ENCODE data around the gene TEX30.

TEX30 gene

GRCh38 chr13:102773441-102774213 is at the start of gene TEX30:
Gene TEX30 (minus strand): TSS chr13:102773786. CDS start chr13:102770026, 3,760 bp downstream.
- CTCF ChIA-PET: interaction anchor here (0.8 to 1.5 kb wide), 7 partner anchors 11 to 188 kb away, joined by 3 to 10 read pairs (median 3); no protein-coding TSS in a partner anchor
- Mint-ChIP-seq H3K36me3 (peaks cover 14% of the 10 kb centered on the region), H3K4me1 (peaks cover 56% of the 10 kb centered on the region), H3K27ac (peak within 1 kb of the TSS; percentile 95), H3K4me3 (peak within 1 kb of the TSS; percentile 82), H3K9me3 (no peaks in the 10 kb centered on the region), H3K27me3 (peaks cover 4% of the 10 kb centered on the region)
- peak; percentile 88 for DNase-seq

GRCh38 chr13:102817907-102818306 is 44.3 kb upstream of the TEX30 start:
- Mint-ChIP-seq H3K27ac (no peak overlapping the region), H3K36me3 (peaks cover 34% of the 10 kb centered on the region), H3K27me3 (no peaks in the 10 kb centered on the region), H3K4me3 (no peak overlapping the region), H3K9me3 (no peaks in the 10 kb centered on the region), H3K4me1 (peaks cover 5% of the 10 kb centered on the region)
- CTCF ChIA-PET: no interaction called here
- DNase-seq: no peak

GRCh38 chr13:102817241-102817640 is 43.7 kb upstream of the TEX30 start:
- Mint-ChIP-seq H3K4me1 (peaks cover 10% of the 10 kb centered on the region), H3K27ac (no peak overlapping the region)
- CTCF ChIA-PET: no interaction called here

GRCh38 chr13:102816708-102817107 is 43.1 kb upstream of the TEX30 start:
- peaks cover 15% of the 10 kb centered on the region for H3K4me1 Mint-ChIP-seq
- H3K4me3 Mint-ChIP-seq: no peak overlapping the region
- no peaks in the 10 kb centered on the region for H3K27me3 Mint-ChIP-seq
- H3K27ac Mint-ChIP-seq: no peak overlapping the region
- CTCF ChIA-PET: no interaction called here
- DNase-seq: no peak
- peaks cover 4% of the 10 kb centered on the region for H3K9me3 Mint-ChIP-seq
- peaks cover 35% of the 10 kb centered on the region for H3K36me3 Mint-ChIP-seq

More at GRCh38 chr13:102817241-102817640, 43.7 kb upstream of the TEX30 start:
- Mint-ChIP-seq H3K27me3 (no peaks in the 10 kb centered on the region), H3K4me3 (no peak overlapping the region), H3K36me3 (peaks cover 34% of the 10 kb centered on the region), H3K9me3 (no peaks in the 10 kb centered on the region)
- no peak for DNase-seq

- no peak for DNase-seq
- CTCF ChIA-PET: no interaction called here
- H3K9me3 Mint-ChIP-seq: peaks cover 4% of the 10 kb centered on the region
- H3K36me3 Mint-ChIP-seq: peaks cover 40% of the 10 kb centered on the region
- peaks cover 15% of the 10 kb centered on the region for H3K4me1 Mint-ChIP-seq
- H3K27me3 Mint-ChIP-seq: no peaks in the 10 kb centered on the region
- H3K4me3 Mint-ChIP-seq: no peak overlapping the region
- no peak overlapping the region for H3K27ac Mint-ChIP-seq
Measured at GRCh38 chr13:102815788-102816187, 42.2 kb upstream of the TEX30 start.

- H3K36me3 Mint-ChIP-seq: peaks cover 39% of the 10 kb centered on the region
- no peak overlapping the region for H3K27ac Mint-ChIP-seq
- no peak for DNase-seq
- peaks cover 4% of the 10 kb centered on the region for H3K9me3 Mint-ChIP-seq
- CTCF ChIA-PET: interaction anchor here (1.3 to 1.9 kb wide), 2 partner anchors 10 to 13 kb away, joined by 3 to 8 read pairs; no protein-coding TSS in a partner anchor
- no peaks in the 10 kb centered on the region for H3K27me3 Mint-ChIP-seq
- no peak overlapping the region for H3K4me3 Mint-ChIP-seq
- peaks cover 17% of the 10 kb centered on the region for H3K4me1 Mint-ChIP-seq
Measured at GRCh38 chr13:102814793-102815192, 41.2 kb upstream of the TEX30 start.

- Mint-ChIP-seq H3K4me1 (peaks cover 17% of the 10 kb centered on the region), H3K27me3 (no peaks in the 10 kb centered on the region), H3K36me3 (peaks cover 35% of the 10 kb centered on the region), H3K4me3 (no peak overlapping the region), H3K9me3 (peaks cover 4% of the 10 kb centered on the region), H3K27ac (no peak overlapping the region)
- CTCF ChIA-PET: interaction anchor here (1.3 to 1.9 kb wide), 2 partner anchors 10 to 12 kb away, joined by 3 to 8 read pairs; no protein-coding TSS in a partner anchor
- DNase-seq: no peak
Measured at GRCh38 chr13:102814025-102814607, 40.5 kb upstream of the TEX30 start.

GRCh38 chr13:102812611-102813287 is 39.2 kb upstream of the TEX30 start:
- Mint-ChIP-seq H3K27ac (no peak overlapping the region), H3K4me3 (no peak overlapping the region), H3K36me3 (peaks cover 33% of the 10 kb centered on the region), H3K9me3 (peaks cover 4% of the 10 kb centered on the region), H3K4me1 (peaks cover 17% of the 10 kb centered on the region), H3K27me3 (no peaks in the 10 kb centered on the region)
- CTCF ChIA-PET: interaction anchor here (1.9 kb wide), 1 partner anchor 11 kb away, joined by 8 read pairs; no protein-coding TSS in a partner anchor
- DNase-seq: no peak

GRCh38 chr13:102807699-102808098 is 34.1 kb upstream of the TEX30 start:
- peaks cover 22% of the 10 kb centered on the region for H3K4me1 Mint-ChIP-seq
- H3K9me3 Mint-ChIP-seq: peaks cover 4% of the 10 kb centered on the region
- no peak overlapping the region for H3K27ac Mint-ChIP-seq
- no peak for DNase-seq
- H3K27me3 Mint-ChIP-seq: no peaks in the 10 kb centered on the region
- CTCF ChIA-PET: no interaction called here
- no peak overlapping the region for H3K4me3 Mint-ChIP-seq
- H3K36me3 Mint-ChIP-seq: peaks cover 27% of the 10 kb centered on the region

- H3K27ac Mint-ChIP-seq: no peak overlapping the region
- no peak for DNase-seq
- CTCF ChIA-PET: no interaction called here
- no peaks in the 10 kb centered on the region for H3K27me3 Mint-ChIP-seq
- no peaks in the 10 kb centered on the region for H3K9me3 Mint-ChIP-seq
- H3K4me3 Mint-ChIP-seq: no peak overlapping the region
- H3K36me3 Mint-ChIP-seq: peaks cover 18% of the 10 kb centered on the region
- H3K4me1 Mint-ChIP-seq: peaks cover 28% of the 10 kb centered on the region
Measured at GRCh38 chr13:102805680-102806079, 32.1 kb upstream of the TEX30 start.

- Mint-ChIP-seq H3K27ac (peak overlapping the region; percentile 82), H3K9me3 (no peaks in the 10 kb centered on the region), H3K27me3 (peaks cover 9% of the 10 kb centered on the region), H3K4me1 (peaks cover 47% of the 10 kb centered on the region), H3K36me3 (peaks cover 11% of the 10 kb centered on the region), H3K4me3 (peak overlapping the region; percentile 93)
- CTCF ChIA-PET: interaction anchor here (0.8 to 2.0 kb wide), 8 partner anchors 21 to 208 kb away, joined by 3 to 11 read pairs (median 4); partner anchors contain the start of genes ERCC5 and TEX30
- peak; percentile 90 for DNase-seq
Measured at GRCh38 chr13:102800145-102801041, 26.8 kb upstream of the TEX30 start.

- Mint-ChIP-seq H3K27ac (peak overlapping the region; percentile 82), H3K9me3 (no peaks in the 10 kb centered on the region), H3K4me1 (peaks cover 47% of the 10 kb centered on the region), H3K36me3 (peaks cover 11% of the 10 kb centered on the region), H3K27me3 (peaks cover 9% of the 10 kb centered on the region), H3K4me3 (peak overlapping the region; percentile 93)
- CTCF ChIA-PET: interaction anchor here (0.8 to 2.0 kb wide), 6 partner anchors 22 to 208 kb away, joined by 3 to 11 read pairs (median 4); partner anchors contain the start of genes ERCC5 and TEX30
- no peak for DNase-seq
Measured at GRCh38 chr13:102799426-102800144, 26.0 kb upstream of the TEX30 start.
